ENCODE data around the gene ZGLP1. TPM values are rescaled to one million over a fixed set of nuclear protein-coding genes. Genes with fewer than 3 reads are reported as not detected.

Gene ZGLP1
- total and polyA plus RNA-seq, 2 of the 13 experiments (the other 11 are each of a cell fraction or from before 2014, with no cell fraction given): 2.4 to 3.0 TPM

GRCh38 chr19:10270616-10271394 lies 38.8 kb downstream of the ZGLP1 start, which contains the start of gene ICAM1 (continued):
- peak; percentile 65; the same call in 1 of the 2 replicates for TF ChIP-seq ZIK1 (CRISPR knock-in tag; IDR thresholded peaks at IDR 0.05; ENCODE audit: borderline replicate concordance, low read depth)
- TF ChIP-seq PBX2 (CRISPR knock-in tag; IDR thresholded peaks at IDR 0.05): no peak
- TF ChIP-seq TP53 (CRISPR knock-in tag; conservative IDR thresholded peaks at IDR 0.05): no peak
- no peak for TF ChIP-seq ZXDC (CRISPR knock-in tag; IDR thresholded peaks at IDR 0.05)
- TF ChIP-seq BATF2 (CRISPR knock-in tag; IDR thresholded peaks at IDR 0.05): 0 out of 2 replicates have a peak, but pooled peaks have one; percentile 4
- TF ChIP-seq ZNF256 (CRISPR knock-in tag; conservative IDR thresholded peaks at IDR 0.05): no peak
- TF ChIP-seq RBAK (CRISPR knock-in tag; IDR thresholded peaks at IDR 0.05): no peak
- TF ChIP-seq ZNF34 (CRISPR knock-in tag; IDR thresholded peaks at IDR 0.05; ENCODE audit: borderline replicate concordance): no peak
- peak; percentile 90; the same call in 1 of the 2 replicates for TF ChIP-seq KDM1A (CRISPR knock-in tag; IDR thresholded peaks at IDR 0.05)
- TF ChIP-seq BCL6 (CRISPR knock-in tag; IDR thresholded peaks at IDR 0.05): peak; percentile 80
- TF ChIP-seq ZNF280B (CRISPR knock-in tag; IDR thresholded peaks at IDR 0.05; ENCODE audit: borderline replicate concordance): 0 out of 2 replicates have a peak, but pooled peaks have one; percentile 22
- TF ChIP-seq NFKBIZ (CRISPR knock-in tag; IDR thresholded peaks at IDR 0.05): peak; percentile 90; the same call in 1 of the 2 replicates
- no peak; the same call in 1 of the 2 replicates for TF ChIP-seq HNF4G (IDR thresholded peaks at IDR 0.05; ENCODE audit: borderline replicate concordance, low read depth, low read length)
- peak; percentile 37; the same call in 1 of the 2 replicates for TF ChIP-seq HNF4G (CRISPR knock-in tag; IDR thresholded peaks at IDR 0.05; ENCODE audit: borderline replicate concordance, low read depth)
- TF ChIP-seq DNMT3B (CRISPR knock-in tag; conservative IDR thresholded peaks at IDR 0.05): peak; percentile 89; the same call in 1 of the 2 replicates
- TF ChIP-seq ZNF543 (CRISPR knock-in tag; IDR thresholded peaks at IDR 0.05): peak; percentile 66; the same call in 1 of the 2 replicates
- TF ChIP-seq ZNF513 (CRISPR knock-in tag; conservative IDR thresholded peaks at IDR 0.05): no peak
- TF ChIP-seq ZKSCAN1 (IDR thresholded peaks at IDR 0.05; ENCODE audit: low read length): no peak
- peak; percentile 86 for TF ChIP-seq ZNF746 (CRISPR knock-in tag; IDR thresholded peaks at IDR 0.05)

Measured in HepG2 (cell line).